ENCODE data around the gene FTO. TPM values are rescaled to one million over a fixed set of nuclear protein-coding genes. Genes with fewer than 3 reads are reported as not detected.

Gene FTO
- total RNA-seq, 1 experiment from 2014 or later = 78.3 TPM

DNA sequence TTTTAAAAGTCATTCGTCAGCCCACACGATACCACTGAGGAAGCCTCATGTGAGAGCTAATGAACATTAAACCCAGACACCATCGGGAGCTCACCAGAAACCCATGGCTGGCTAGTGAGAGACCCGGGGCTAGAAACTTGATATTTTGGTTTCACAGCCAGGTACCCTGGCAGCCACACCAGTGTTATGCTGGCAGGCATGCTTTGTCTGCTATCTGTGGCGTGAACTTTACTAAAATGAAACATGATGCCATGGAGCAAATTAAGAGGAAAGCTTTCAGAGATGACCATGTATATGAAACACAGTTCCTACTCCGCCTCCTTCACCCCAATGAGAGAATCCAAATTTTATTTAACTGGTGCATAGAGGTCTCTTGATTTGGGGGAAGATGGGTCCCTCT is 291.4 kb downstream of the FTO start:
- H3K27ac Mint-ChIP-seq (ENCODE audit: unreplicated experiment) = no peak overlapping the region

DNA sequence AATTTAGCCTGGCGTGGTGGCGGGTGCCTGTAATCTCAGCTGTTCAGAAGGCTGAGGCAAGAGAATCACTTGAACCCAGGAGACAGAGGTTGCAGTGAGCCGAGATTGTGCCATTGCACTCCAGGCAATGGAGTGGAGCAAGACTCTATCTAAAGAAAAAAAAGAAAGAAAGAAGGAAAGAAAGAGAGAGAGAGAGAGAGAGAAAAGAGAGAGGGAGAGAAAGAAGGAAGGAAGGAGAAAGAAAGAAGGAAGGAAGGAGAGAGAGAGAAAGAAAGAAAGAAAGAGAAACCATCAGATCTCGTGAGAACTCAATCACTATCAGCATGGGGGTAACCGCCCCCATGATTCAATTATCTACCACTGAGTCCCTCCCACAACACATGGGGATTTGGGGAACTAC is 293.0 kb downstream of the FTO start:
- Mint-ChIP-seq H3K27ac (ENCODE audit: unreplicated experiment) (no peak overlapping the region), H3K4me1 (ENCODE audit: low read depth, unreplicated experiment) (peaks cover 6% of the 10 kb centered on the region), H3K27me3 (ENCODE audit: insufficient read depth, unreplicated experiment) (no peaks in the 10 kb centered on the region), H3K36me3 (ENCODE audit: insufficient read depth, unreplicated experiment) (no peaks in the 10 kb centered on the region), H3K4me3 (ENCODE audit: unreplicated experiment) (no peak overlapping the region), H3K9me3 (ENCODE audit: unreplicated experiment) (peaks cover 11% of the 10 kb centered on the region)
- intact Hi-C loops (cut with micrococcal nuclease; ENCODE audit: unreplicated experiment) = no loop called here
- H3K9me3 ChIP-seq = no peaks in the 10 kb centered on the region
- POLR2A ChIA-PET = no interaction called here
- TF ChIP-seq, protein P1, sequence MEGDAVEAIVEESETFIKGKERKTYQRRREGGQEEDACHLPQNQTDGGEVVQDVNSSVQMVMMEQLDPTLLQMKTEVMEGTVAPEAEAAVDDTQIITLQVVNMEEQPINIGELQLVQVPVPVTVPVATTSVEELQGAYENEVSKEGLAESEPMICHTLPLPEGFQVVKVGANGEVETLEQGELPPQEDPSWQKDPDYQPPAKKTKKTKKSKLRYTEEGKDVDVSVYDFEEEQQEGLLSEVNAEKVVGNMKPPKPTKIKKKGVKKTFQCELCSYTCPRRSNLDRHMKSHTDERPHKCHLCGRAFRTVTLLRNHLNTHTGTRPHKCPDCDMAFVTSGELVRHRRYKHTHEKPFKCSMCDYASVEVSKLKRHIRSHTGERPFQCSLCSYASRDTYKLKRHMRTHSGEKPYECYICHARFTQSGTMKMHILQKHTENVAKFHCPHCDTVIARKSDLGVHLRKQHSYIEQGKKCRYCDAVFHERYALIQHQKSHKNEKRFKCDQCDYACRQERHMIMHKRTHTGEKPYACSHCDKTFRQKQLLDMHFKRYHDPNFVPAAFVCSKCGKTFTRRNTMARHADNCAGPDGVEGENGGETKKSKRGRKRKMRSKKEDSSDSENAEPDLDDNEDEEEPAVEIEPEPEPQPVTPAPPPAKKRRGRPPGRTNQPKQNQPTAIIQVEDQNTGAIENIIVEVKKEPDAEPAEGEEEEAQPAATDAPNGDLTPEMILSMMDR (IDR thresholded peaks at IDR 0.05; ENCODE audit: insufficient read depth in 1 of 2, low read depth in 1 of 2, low read length in 1 of 2, severe bottlenecking in 1 of 2, unreplicated experiment in 1 of 2) = no peak
- H3K4me1 ChIP-seq = no peaks in the 10 kb centered on the region
- DNase-seq = no peak
- H3K4me3 ChIP-seq (ENCODE audit: low read depth, low read length) = no peak overlapping the region
- CTCF ChIA-PET = no interaction called here
- BruUV-seq (replicated peaks) = no TSS peak
- H3K36me3 ChIP-seq (ENCODE audit: control insufficient read depth, insufficient read depth, low read length) = no peaks in the 10 kb centered on the region
- no peaks in the 10 kb centered on the region for H3K27me3 ChIP-seq (replicated peaks; ENCODE audit: control insufficient read depth, insufficient read depth, low read length)

More for the DNA sequence above, 291.4 kb downstream of the FTO start:
- Mint-ChIP-seq H3K4me3 (ENCODE audit: unreplicated experiment) (no peak overlapping the region), H3K27me3 (ENCODE audit: insufficient read depth, unreplicated experiment) (no peaks in the 10 kb centered on the region), H3K9me3 (ENCODE audit: unreplicated experiment) (peaks cover 11% of the 10 kb centered on the region), H3K36me3 (ENCODE audit: insufficient read depth, unreplicated experiment) (no peaks in the 10 kb centered on the region), H3K4me1 (ENCODE audit: low read depth, unreplicated experiment) (peaks cover 6% of the 10 kb centered on the region)
- no peak for DNase-seq
- POLR2A ChIA-PET = no interaction called here
- CTCF ChIA-PET = no interaction called here
- no peaks in the 10 kb centered on the region for H3K4me1 ChIP-seq
- intact Hi-C loops (cut with micrococcal nuclease; ENCODE audit: unreplicated experiment) = no loop called here
- TF ChIP-seq, protein P1 (IDR thresholded peaks at IDR 0.05; ENCODE audit: insufficient read depth in 1 of 2, low read depth in 1 of 2, low read length in 1 of 2, severe bottlenecking in 1 of 2, unreplicated experiment in 1 of 2) = no peak
- no peaks in the 10 kb centered on the region for H3K27me3 ChIP-seq (replicated peaks; ENCODE audit: control insufficient read depth, insufficient read depth, low read length)
- no peaks in the 10 kb centered on the region for H3K36me3 ChIP-seq (ENCODE audit: control insufficient read depth, insufficient read depth, low read length)
- no peaks in the 10 kb centered on the region for H3K9me3 ChIP-seq
- BruUV-seq (replicated peaks) = no TSS peak
- H3K4me3 ChIP-seq (ENCODE audit: low read depth, low read length) = no peak overlapping the region

DNA sequence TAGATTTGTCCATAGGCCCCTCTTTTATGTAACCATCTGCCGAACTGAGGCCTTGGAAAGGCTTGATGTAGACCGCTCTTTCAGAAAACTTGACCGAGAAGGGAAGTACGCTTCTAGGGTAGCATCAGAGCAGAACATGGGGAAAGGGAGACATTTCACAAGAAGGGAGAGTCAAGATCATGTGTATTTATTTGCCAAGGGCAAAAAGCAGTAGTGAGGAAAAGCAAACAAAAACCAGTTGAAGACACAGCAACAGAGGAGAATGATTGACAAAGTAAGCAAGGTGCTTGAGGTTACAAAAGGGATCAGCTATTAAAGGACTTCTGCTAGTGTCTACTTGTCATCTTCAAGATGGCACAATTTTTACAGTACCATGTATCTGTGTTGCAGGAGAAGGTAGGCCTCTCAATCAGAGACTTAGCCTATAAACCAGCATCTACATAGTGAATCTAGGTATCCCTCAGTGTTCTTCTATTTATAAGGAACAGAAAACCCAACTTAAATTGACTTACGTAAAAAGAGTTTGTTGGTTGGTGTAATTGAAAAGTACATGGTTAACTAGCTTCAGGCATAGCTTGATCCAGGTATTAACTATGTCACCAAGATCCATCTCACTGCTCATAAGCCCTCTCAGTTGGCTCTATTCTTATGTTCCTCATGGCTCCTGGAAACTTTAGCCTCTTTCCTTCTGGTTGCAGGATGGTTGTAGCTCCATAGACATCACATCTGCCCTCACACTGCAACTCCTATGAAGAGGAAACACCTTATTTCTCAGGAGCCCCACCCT is 294.3 kb downstream of the FTO start:
- Mint-ChIP-seq H3K27ac (ENCODE audit: unreplicated experiment) (no peak overlapping the region), H3K27me3 (ENCODE audit: insufficient read depth, unreplicated experiment) (no peaks in the 10 kb centered on the region), H3K36me3 (ENCODE audit: insufficient read depth, unreplicated experiment) (no peaks in the 10 kb centered on the region), H3K4me3 (ENCODE audit: unreplicated experiment) (no peak overlapping the region), H3K9me3 (ENCODE audit: unreplicated experiment) (peaks cover 11% of the 10 kb centered on the region), H3K4me1 (ENCODE audit: low read depth, unreplicated experiment) (peaks cover 6% of the 10 kb centered on the region)
- ChIA-PET POLR2A (no interaction called here), CTCF (no interaction called here)
- no peaks in the 10 kb centered on the region for H3K9me3 ChIP-seq
- no peaks in the 10 kb centered on the region for H3K27me3 ChIP-seq (replicated peaks; ENCODE audit: control insufficient read depth, insufficient read depth, low read length)
- TF ChIP-seq, protein P1 (IDR thresholded peaks at IDR 0.05; ENCODE audit: insufficient read depth in 1 of 2, low read depth in 1 of 2, low read length in 1 of 2, severe bottlenecking in 1 of 2, unreplicated experiment in 1 of 2) = no peak
- no peaks in the 10 kb centered on the region for H3K4me1 ChIP-seq
- peak in 1 of 2 experiments; percentile 27 for DNase-seq
- no peak overlapping the region for H3K4me3 ChIP-seq (ENCODE audit: low read depth, low read length)
- no peaks in the 10 kb centered on the region for H3K36me3 ChIP-seq (ENCODE audit: control insufficient read depth, insufficient read depth, low read length)
- intact Hi-C loops (cut with micrococcal nuclease; ENCODE audit: unreplicated experiment) = no loop called here
- no TSS peak for BruUV-seq (replicated peaks)
